Psoas muscle (tissue), 8 donors: ENCODE data around the gene STAT6. TPM values are rescaled to one million over a fixed set of nuclear protein-coding genes. Genes with fewer than 3 reads are reported as not detected.

Experiments
- ATAC-seq, 4 donors: fragments of 200-7000 bp; cut with Tn5 transposase; one replicate each; pipeline ENCODE4 v1.9.1; 2020; ENCODE audit warnings: moderate library complexity in 3 of 4, mild to moderate bottlenecking in 2 of 4
- DNase-seq, 2 donors: peaks; one replicate each; pipeline ENCODE4 v3.0.0-alpha.2; 2020
- H3K27ac ChIP-seq: fragments of 200-600 bp; one replicate; pipeline ENCODE4 v1.8.0; 2022
- H3K27me3 ChIP-seq, 3 donors: fragments of 200-600 bp in 1 of 3; one replicate each; pipeline versions ENCODE4 v1.6.1 to v1.8.0; 2013 to 2022; ENCODE audit warnings: low read length in 2 of 3, mild to moderate bottlenecking in 2 of 3, moderate library complexity in 1 of 3; ENCODE audit not compliant: insufficient read depth in 3 of 3
- H3K36me3 ChIP-seq, 2 donors: fragments of 200-600 bp in 1 of 2; one replicate each; pipeline versions ENCODE4 v1.6.1 to v1.8.0; 2013 to 2022; ENCODE audit warnings: low read depth in 1 of 2, mild to moderate bottlenecking in 1 of 2, moderate library complexity in 1 of 2; ENCODE audit not compliant: insufficient read depth in 1 of 2
- H3K4me1 ChIP-seq: fragments of 200-600 bp; one replicate; pipeline ENCODE4 v1.8.0; 2022
- H3K4me3 ChIP-seq: fragments of 200-600 bp; one replicate; pipeline ENCODE4 v1.8.0; 2022; ENCODE audit warnings: mild to moderate bottlenecking
- H3K9me3 ChIP-seq: fragments of 200-600 bp; one replicate; pipeline ENCODE4 v1.8.0; 2022
- CTCF ChIP-seq: fragments of 200-600 bp; IDR thresholded peaks from one replicate; pipeline ENCODE4 v1.8.0; 2022; ENCODE audit warnings: antibody characterized with exemption
- WGBS, 3 donors: extraction: QIAGEN DNeasy Blood & Tissue Kit; methylation state at CpG; one replicate each; pipeline versions ENCODE4 v1.1.6 to v1.1.7; 2013; 5-methylcytosine and 5-hydroxymethylcytosine counted together
- intact Hi-C, 2 donors: fragments of 100-400 bp; cut with DNase I; formaldehyde crosslinking; loops; one replicate each; pipeline versions ENCODE4 v1.11.0 to v1.14.2; 2022
- polyA plus RNA-seq, 3 donors: library from polyadenylated mRNA; stranded (reverse); fragments of 200-250 nt; gene quantifications; one replicate each; pipeline ENCODE4 v1.2.3, GENCODE V29; 2013
- total RNA-seq, 4 donors: library from RNA; stranded (reverse); fragmentation: NEBNext Ultra II Directional in 2 of 4; extraction: Animal tissue kit (Norgen Biotek cat#: 25700) in 2 of 4; gene quantifications; one replicate each; pipeline versions ENCODE4 v1.2.1 to v1.2.4, GENCODE V29; 2021 to 2023
- donor health status: healthy with polysubstance abuse.
- donor health status: DM: no; HTN: no; CAD: no; lungs with moderate emphysema.
- donor health status: Bipolar disorder and iron deficiency.
- donor health status: healthy.
- donor health status: DM: yes; HTN: yes; CAD: no.
- donor health status: DM: no; HTN: no; CAD: no.
- donor health status: DM: no; HTN: no; CAD: no.
- donor health status: DM: yes; HTN: yes; CAD: no.

STAT6 gene
- total and polyA plus RNA-seq, 7 donors: 10.4 to 27.7 (median 14.1) TPM

GRCh38 chr12:57048423-57049118 is 62.6 kb downstream of the STAT6 start:
- no peak for ATAC-seq
- WGBS, 3 donors: 91 to 100% (median 92%) methylated on average over 1 of the region's 1 CpG
- Histone ChIP-seq H3K27me3 (no peaks in the 10 kb centered on the region), H3K27ac (no peak overlapping the region), H3K36me3 (no peaks in the 10 kb centered on the region), H3K9me3 (no peaks in the 10 kb centered on the region), H3K4me1 (no peaks in the 10 kb centered on the region), H3K4me3 (no peak overlapping the region)
- no peak for DNase-seq
- TF ChIP-seq CTCF: no peak
- intact Hi-C loops: no loop called here

- Histone ChIP-seq H3K27ac (no peak overlapping the region), H3K27me3 (no peaks in the 10 kb centered on the region), H3K4me3 (no peak overlapping the region), H3K4me1 (no peaks in the 10 kb centered on the region), H3K36me3 (no peaks in the 10 kb centered on the region), H3K9me3 (no peaks in the 10 kb centered on the region)
- intact Hi-C loops: no loop called here
- ATAC-seq: no peak
- 73 to 94% (median 89%) methylated on average over 1 of the region's 1 CpG for WGBS, 3 donors
- no peak for TF ChIP-seq CTCF
- no peak for DNase-seq
Measured at GRCh38 chr12:57047981-57048380, 63.2 kb downstream of the STAT6 start.

- Histone ChIP-seq H3K4me1 (no peaks in the 10 kb centered on the region), H3K4me3 (no peak overlapping the region), H3K27me3 (no peaks in the 10 kb centered on the region), H3K36me3 (no peaks in the 10 kb centered on the region), H3K9me3 (no peaks in the 10 kb centered on the region), H3K27ac (no peak overlapping the region)
- no peak for TF ChIP-seq CTCF
- 56 to 68% (median 61%) methylated on average over 10 of the region's 10 CpGs for WGBS, 3 donors
- DNase-seq: no peak
- intact Hi-C loops: no loop called here
- no peak for ATAC-seq
Measured at GRCh38 chr12:57046947-57047890, 63.9 kb downstream of the STAT6 start.

GRCh38 chr12:57046086-57046791 is 64.9 kb downstream of the STAT6 start:
- H3K4me1 ChIP-seq: no peaks in the 10 kb centered on the region
- ATAC-seq: no peak
- no peak overlapping the region for H3K27ac ChIP-seq
- intact Hi-C loops: no loop called here
- H3K36me3 ChIP-seq: no peaks in the 10 kb centered on the region
- no peak overlapping the region for H3K4me3 ChIP-seq
- 17 to 30% (median 24%) methylated on average over 6 of the region's 6 CpGs for WGBS, 3 donors
- no peaks in the 10 kb centered on the region for H3K27me3 ChIP-seq
- H3K9me3 ChIP-seq: no peaks in the 10 kb centered on the region
- TF ChIP-seq CTCF: no peak
- no peak for DNase-seq

Other genes with a start within 250 kb of the STAT6 start
- under 1 TPM in 3 of 4 donors, not detected in 1; 0.13 to 0.97 (median 0.69) TPM for gene SDR9C7, start 177.0 kb downstream of the STAT6 start, total RNA-seq
- under 1 TPM; 0.07 to 0.23 (median 0.22) TPM for gene SDR9C7, start 177.0 kb downstream of the STAT6 start, polyA plus RNA-seq
- under 1 TPM; 0.20 to 0.52 (median 0.40) TPM for gene RDH16, start 153.8 kb downstream of the STAT6 start, total RNA-seq
- under 1 TPM; 0.10 to 0.47 (median 0.10) TPM for gene RDH16, start 153.8 kb downstream of the STAT6 start, polyA plus RNA-seq
- 1 to 10 TPM; 3.2 to 5.2 (median 3.6) TPM for gene ZBTB39, start 104.8 kb downstream of the STAT6 start, total RNA-seq
- 1 to 10 TPM; 1.2 to 3.1 (median 1.4) TPM for gene ZBTB39, start 104.8 kb downstream of the STAT6 start, polyA plus RNA-seq
- not detected for gene TAC3, start 94.8 kb downstream of the STAT6 start, total RNA-seq
- gene TAC3, start 94.8 kb downstream of the STAT6 start, polyA plus RNA-seq: under 1 TPM in 1 of 3 donors, not detected in 2; 0.09 TPM
- 1 to 10 TPM in 1 of 4 donors, under 1 TPM in 2, not detected in 1; 0.10 to 1.3 (median 0.20) TPM for gene MYO1A, start 61.2 kb downstream of the STAT6 start, total RNA-seq
- under 1 TPM; 0.04 to 0.91 (median 0.18) TPM for gene MYO1A, start 61.2 kb downstream of the STAT6 start, polyA plus RNA-seq
- 1 to 10 TPM; 1.5 to 3.2 (median 2.1) TPM for gene NEMP1, start 32.6 kb downstream of the STAT6 start, total RNA-seq
- 1 to 10 TPM; 1.3 to 3.0 (median 2.7) TPM for gene NEMP1, start 32.6 kb downstream of the STAT6 start, polyA plus RNA-seq
- 10 to 100 TPM in 2 of 4 donors, 1 to 10 TPM in 2; 7.1 to 28.4 (median 10.8) TPM for gene NAB2, start 22.2 kb downstream of the STAT6 start, total RNA-seq
- gene NAB2, start 22.2 kb downstream of the STAT6 start, polyA plus RNA-seq: 100 to 1,000 TPM in 1 of 3 donors, 1 to 10 TPM in 2; 5.6 to 114 (median 8.2) TPM
- 10 to 100 TPM; 33.1 to 50.6 (median 35.1) TPM for gene LRP1, start 17.1 kb upstream of the STAT6 start, total RNA-seq
- 10 to 100 TPM; 10.7 to 14.7 (median 14.5) TPM for gene LRP1, start 17.1 kb upstream of the STAT6 start, polyA plus RNA-seq
- gene LRP1-AS, start 36.3 kb upstream of the STAT6 start, total RNA-seq: not detected
- not detected for gene LRP1-AS, start 36.3 kb upstream of the STAT6 start, polyA plus RNA-seq
- under 1 TPM in 3 of 4 donors, not detected in 1; 0.24 to 0.58 (median 0.42) TPM for gene NXPH4, start 105.4 kb upstream of the STAT6 start, total RNA-seq
- under 1 TPM in 2 of 3 donors, not detected in 1; 0.01 to 0.20 TPM for gene NXPH4, start 105.4 kb upstream of the STAT6 start, polyA plus RNA-seq
- 10 to 100 TPM; 39.2 to 59.2 (median 47.3) TPM for gene SHMT2, start 118.3 kb upstream of the STAT6 start, total RNA-seq
- gene SHMT2, start 118.3 kb upstream of the STAT6 start, polyA plus RNA-seq: 10 to 100 TPM; 36.6 to 66.8 (median 62.7) TPM
- gene STAC3, start 139.8 kb upstream of the STAT6 start, total RNA-seq: 1,000 to 10,000 TPM in 2 of 4 donors, 100 to 1,000 TPM in 2; 576 to 1,676 (median 997) TPM
- 1,000 to 10,000 TPM in 1 of 3 donors, 100 to 1,000 TPM in 1, 10 to 100 TPM in 1; 98.2 to 1,376 (median 738) TPM for gene STAC3, start 139.8 kb upstream of the STAT6 start, polyA plus RNA-seq